Naive thymus-derived CD8-positive, alpha-beta T cell (primary cell): Measurements from ENCODE around the gene STK10. TPM values are rescaled to one million over a fixed set of nuclear protein-coding genes. Genes with fewer than 3 reads are reported as not detected.
A peak's percentile ranks its signal among the peaks of the same experiment; 100 is the strongest.

ENCODE experiments used
- ATAC-seq, 2 donors: fragments of 150-1000 bp; cut with Tn5 transposase in 1 of 2; sonication (Bioruptor Pico), chemical (Tn5 transposase) in 1 of 2; 1 replicate in 1 of 2; 2 replicates in 1 of 2; pipeline ENCODE4 v1.10.0; 2021; ENCODE audit warnings: mild to moderate bottlenecking in 2 of 2, moderate library complexity in 2 of 2
- POLR2A ChIA-PET: fragments of 350-600 bp; sonication (Branson Sonifier 250); formaldehyde crosslinking; loops from one replicate; lab custom pipeline; 2021; ENCODE audit warnings: antibody characterized with exemption; lab: Charles Lee
- DNase-seq, 10 donors: peaks; one replicate each; pipeline versions ENCODE4 v3.0.0 to v3.0.0-alpha.2; 2020 to 2022
- H3K27ac Mint-ChIP-seq, 10 donors: one replicate each; pipeline ENCODE4 v1.8.0; 2020 to 2022; ENCODE audit warnings: mild to moderate bottlenecking in 10 of 10, mixed read lengths in 10 of 10, moderate library complexity in 4 of 10, inconsistent platforms in 1 of 10
- H3K27me3 Mint-ChIP-seq, 5 donors: one replicate each; pipeline ENCODE4 v1.8.0; 2021 to 2022; ENCODE audit warnings: mixed read lengths in 5 of 5
- H3K36me3 Mint-ChIP-seq, 3 donors: one replicate each; pipeline ENCODE4 v1.8.0; 2020 to 2022; ENCODE audit warnings: mixed read lengths in 3 of 3, mild to moderate bottlenecking in 2 of 3, inconsistent platforms in 1 of 3
- H3K4me1 Mint-ChIP-seq, 4 donors: one replicate each; pipeline ENCODE4 v1.8.0; 2021 to 2022; ENCODE audit warnings: mixed read lengths in 4 of 4
- H3K4me3 Mint-ChIP-seq, 10 donors: one replicate each; pipeline ENCODE4 v1.8.0; 2020 to 2022; ENCODE audit warnings: mild to moderate bottlenecking in 10 of 10, mixed read lengths in 10 of 10, moderate library complexity in 6 of 10, inconsistent platforms in 1 of 10
- H3K9me3 Mint-ChIP-seq, 9 donors: one replicate each; pipeline ENCODE4 v1.8.0; 2020 to 2022; ENCODE audit warnings: mixed read lengths in 9 of 9, mild to moderate bottlenecking in 3 of 9, inconsistent platforms in 1 of 9, moderate library complexity in 1 of 9
- polyA plus RNA-seq, 3 donors: library from polyadenylated mRNA; unstranded; fragments of 300-500 nt; fragmentation: Illumina TruSeq; gene quantifications; one replicate each; pipeline ENCODE4 v1.2.3, GENCODE V29; 2021
- total RNA-seq, 8 experiments: library from RNA in 2 of 8; stranded (reverse) in 2 of 8; gene quantifications; one replicate each; pipeline ENCODE4 v1.2.3 and lab custom pipeline; 2021 to 2026

Gene STK10
- total and polyA plus RNA-seq, 5 experiments from 2014 or later = 44.6 to 360 (median 128) TPM

GRCh38 chr5:172147857-172148256, 40.2 kb downstream of the STK10 start:
- Mint-ChIP-seq H3K9me3 (no peaks in the 10 kb centered on the region), H3K27ac (peak overlapping the region; percentile 63 to 98 (median 84)), H3K36me3 (peaks cover 0 to 79% (median 9%) of the 10 kb centered on the region in 3 donors), H3K4me3 (peak overlapping the region in 3 of 10 donors; percentile 34 to 48 (median 39)), H3K27me3 (no peaks in the 10 kb centered on the region), H3K4me1 (peaks cover 39 to 97% (median 90%) of the 10 kb centered on the region in 4 donors)
- DNase-seq (no peak), ATAC-seq (no peak)
- POLR2A ChIA-PET = interaction anchor here (0.7 to 1.2 kb wide), 2 partner anchors 20 to 760 kb away, joined by 3 read pairs; no protein-coding TSS in a partner anchor

- POLR2A ChIA-PET = no interaction called here
- Mint-ChIP-seq H3K9me3 (no peaks in the 10 kb centered on the region), H3K36me3 (peaks cover 0 to 72% (median 9%) of the 10 kb centered on the region in 3 donors), H3K27ac (peak overlapping the region; percentile 56 to 98 (median 90)), H3K4me1 (peaks cover 41 to 97% (median 90%) of the 10 kb centered on the region in 4 donors), H3K4me3 (peak overlapping the region in 4 of 10 donors; percentile 9 to 64 (median 18)), H3K27me3 (no peaks in the 10 kb centered on the region)
- no peak for DNase-seq
- ATAC-seq = no peak
Observed at GRCh38 chr5:172146748-172147092, 41.3 kb downstream of the STK10 start.

DNA sequence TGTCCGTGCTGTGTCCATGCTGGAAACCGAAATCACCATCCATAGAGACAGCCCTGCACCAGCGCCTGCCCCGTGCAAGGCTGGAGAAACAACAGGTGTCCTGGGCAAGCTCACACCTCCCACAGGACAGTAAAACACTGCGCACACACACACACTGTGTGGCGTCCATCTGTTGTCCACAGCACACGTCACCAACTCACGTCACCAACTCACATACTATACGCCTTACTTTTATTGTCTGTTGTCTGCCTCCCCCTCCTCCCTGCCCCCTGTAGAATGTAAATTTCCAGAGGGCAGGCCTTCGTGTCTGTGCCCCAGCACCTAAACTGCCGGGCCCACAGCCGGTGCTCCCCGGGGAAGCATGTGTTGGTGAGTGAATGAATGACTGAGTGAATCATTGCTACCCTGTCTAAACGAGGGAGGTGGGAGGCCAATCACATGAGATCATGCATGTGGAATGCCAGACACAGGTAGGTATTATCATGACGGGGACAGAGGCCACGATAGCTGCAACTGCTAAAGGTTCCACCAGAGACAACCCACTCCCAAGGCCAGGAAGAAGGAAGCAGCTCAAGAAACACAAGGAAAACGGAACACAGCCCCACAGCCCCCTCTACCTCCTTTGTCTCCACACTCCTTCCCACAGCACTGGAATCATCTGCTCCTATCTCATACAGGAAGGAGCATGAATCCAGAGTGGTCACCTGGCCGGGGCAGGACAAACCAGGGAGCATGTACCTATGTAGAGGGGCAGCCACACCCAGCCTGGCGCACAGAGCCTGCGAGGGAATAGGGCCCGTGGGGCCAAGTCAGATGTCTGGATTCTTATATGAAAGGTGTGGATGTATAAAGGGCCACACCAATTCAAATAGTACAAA, 41.9 kb downstream of the STK10 start:
- Mint-ChIP-seq H3K27me3 (no peaks in the 10 kb centered on the region), H3K4me1 (peaks cover 42 to 96% (median 88%) of the 10 kb centered on the region in 4 donors), H3K4me3 (peak overlapping the region in 5 of 10 donors; percentile 2 to 37 (median 20)), H3K27ac (peak overlapping the region; percentile 61 to 98 (median 82)), H3K9me3 (no peaks in the 10 kb centered on the region), H3K36me3 (peaks cover 0 to 71% (median 7%) of the 10 kb centered on the region in 3 donors)
- ATAC-seq = no peak
- POLR2A ChIA-PET = interaction anchor here (1.1 kb wide), 1 partner anchor 28 kb away, joined by 3 read pairs; no protein-coding TSS in a partner anchor
- DNase-seq = no peak

DNA sequence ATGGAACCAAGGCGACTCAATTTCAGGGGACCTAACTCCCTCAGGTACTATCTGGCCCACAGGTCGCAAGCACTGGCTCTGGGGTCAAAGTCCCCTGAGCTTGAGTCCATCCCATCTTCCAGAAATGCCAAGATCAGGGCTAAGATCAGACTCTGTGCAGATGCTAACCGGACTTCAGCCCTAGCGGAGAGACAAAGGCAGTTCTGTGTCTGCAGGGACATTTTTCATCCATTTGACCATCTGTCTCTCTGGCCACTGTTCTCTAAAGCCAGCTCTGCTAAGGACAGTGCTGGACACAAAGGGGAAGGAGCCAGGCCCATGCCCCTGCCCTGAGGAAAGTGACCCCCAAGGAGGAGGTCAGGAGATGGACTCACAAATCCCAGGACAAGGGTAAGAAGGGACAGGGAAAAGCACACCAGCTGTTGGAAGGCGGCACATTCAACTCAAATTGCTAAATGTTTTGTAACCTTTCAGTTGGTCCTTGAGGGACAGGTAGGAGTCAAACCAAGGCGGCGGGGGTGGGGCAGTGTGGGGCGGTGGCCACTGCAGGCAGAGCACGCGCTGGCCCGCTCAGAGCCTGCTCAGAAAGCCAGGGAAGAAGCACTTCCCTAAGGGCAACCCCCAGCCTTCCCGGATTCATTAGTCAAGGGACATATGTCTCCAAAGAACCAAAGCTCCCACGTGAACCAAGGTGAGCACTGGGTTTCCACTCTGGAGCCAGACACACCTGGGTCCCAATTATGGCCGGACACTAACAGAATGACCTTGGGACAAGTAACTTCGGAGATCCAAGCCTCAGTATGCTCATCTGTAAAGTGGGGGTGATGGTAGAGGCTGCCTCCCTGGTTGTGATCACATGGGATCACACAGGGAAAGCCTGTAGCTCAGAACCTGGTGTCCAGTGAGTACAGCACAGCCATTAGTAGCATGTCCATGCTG, 42.8 kb downstream of the STK10 start:
- Mint-ChIP-seq H3K4me3 (peak overlapping the region in 5 of 10 donors; percentile 2 to 57 (median 23)), H3K36me3 (peaks cover 0 to 66% (median 5%) of the 10 kb centered on the region in 3 donors), H3K4me1 (peaks cover 38 to 94% (median 88%) of the 10 kb centered on the region in 4 donors), H3K27me3 (no peaks in the 10 kb centered on the region), H3K9me3 (no peaks in the 10 kb centered on the region), H3K27ac (peak overlapping the region in 9 of 10 donors; percentile 66 to 98 (median 89))
- POLR2A ChIA-PET = interaction anchor here (0.7 to 1.9 kb wide), 5 partner anchors 28 to 41 kb away, joined by 3 to 6 read pairs (median 3); no protein-coding TSS in a partner anchor
- ATAC-seq (no peak), DNase-seq (no peak)

DNA sequence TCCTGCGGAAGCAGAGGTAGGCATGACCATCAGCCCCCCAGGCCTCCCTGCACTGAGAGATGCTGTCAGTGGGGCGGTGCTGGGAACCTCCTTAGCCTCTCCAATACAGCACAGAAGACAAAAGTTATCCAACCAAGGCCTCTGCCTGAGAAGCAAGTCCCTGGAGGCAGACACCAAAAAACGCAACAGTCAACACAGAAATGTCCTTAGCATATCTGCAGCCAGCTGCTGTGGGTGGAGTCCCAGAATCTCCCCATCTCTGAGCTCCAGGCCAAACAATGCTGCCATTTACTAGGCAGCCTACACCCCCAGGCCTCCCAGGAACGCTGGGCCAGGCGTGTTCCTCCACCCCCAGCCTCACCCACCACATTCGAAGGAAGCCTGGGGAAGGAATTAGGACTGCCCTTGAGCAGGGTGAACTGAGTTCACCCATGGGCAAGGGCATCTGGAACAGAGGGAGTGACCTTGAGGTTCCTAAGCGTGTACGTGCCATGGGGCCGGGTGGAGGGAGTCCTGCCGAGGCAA, 43.7 kb downstream of the STK10 start:
- Mint-ChIP-seq H3K27ac (peak overlapping the region; percentile 66 to 91 (median 86)), H3K4me3 (peak overlapping the region in 6 of 10 donors; percentile 23 to 62 (median 44)), H3K27me3 (no peaks in the 10 kb centered on the region), H3K4me1 (peaks cover 47 to 97% (median 91%) of the 10 kb centered on the region in 4 donors), H3K9me3 (no peaks in the 10 kb centered on the region), H3K36me3 (peaks cover 0 to 65% (median 5%) of the 10 kb centered on the region in 3 donors)
- DNase-seq (no peak), ATAC-seq (no peak)
- POLR2A ChIA-PET = interaction anchor here (0.6 to 1.9 kb wide), 4 partner anchors 29 to 748 kb away, joined by 3 to 6 read pairs (median 6); no protein-coding TSS in a partner anchor

DNA sequence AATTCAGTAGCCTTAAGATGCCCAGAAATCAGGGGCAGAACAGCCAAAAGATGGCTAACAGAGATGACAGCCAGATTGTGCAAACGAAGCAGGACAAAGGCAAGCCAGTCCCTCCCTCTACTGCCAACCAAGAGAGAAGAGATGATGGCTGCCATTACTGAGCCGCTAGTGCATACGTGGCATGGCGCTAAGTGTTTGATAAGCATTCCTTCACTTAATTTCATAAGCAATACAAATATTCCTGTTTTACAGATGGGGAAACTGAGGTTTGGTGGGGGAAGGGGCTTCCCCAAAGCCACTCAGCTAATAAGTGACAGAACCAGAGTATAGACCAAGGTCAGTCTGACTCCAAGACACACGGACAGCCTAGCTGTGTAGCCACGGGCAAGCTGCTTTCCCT, 44.1 kb downstream of the STK10 start:
- no peak for ATAC-seq
- POLR2A ChIA-PET = interaction anchor here (0.6 to 1.9 kb wide), 4 partner anchors 30 to 748 kb away, joined by 3 to 6 read pairs (median 6); no protein-coding TSS in a partner anchor
- Mint-ChIP-seq H3K27ac (peak overlapping the region; percentile 66 to 91 (median 86)), H3K36me3 (peaks cover 0 to 64% (median 7%) of the 10 kb centered on the region in 3 donors), H3K4me1 (peaks cover 47 to 97% (median 91%) of the 10 kb centered on the region in 4 donors), H3K27me3 (no peaks in the 10 kb centered on the region), H3K9me3 (no peaks in the 10 kb centered on the region), H3K4me3 (peak overlapping the region in 6 of 10 donors; percentile 9 to 62 (median 39))
- DNase-seq = no peak

DNA sequence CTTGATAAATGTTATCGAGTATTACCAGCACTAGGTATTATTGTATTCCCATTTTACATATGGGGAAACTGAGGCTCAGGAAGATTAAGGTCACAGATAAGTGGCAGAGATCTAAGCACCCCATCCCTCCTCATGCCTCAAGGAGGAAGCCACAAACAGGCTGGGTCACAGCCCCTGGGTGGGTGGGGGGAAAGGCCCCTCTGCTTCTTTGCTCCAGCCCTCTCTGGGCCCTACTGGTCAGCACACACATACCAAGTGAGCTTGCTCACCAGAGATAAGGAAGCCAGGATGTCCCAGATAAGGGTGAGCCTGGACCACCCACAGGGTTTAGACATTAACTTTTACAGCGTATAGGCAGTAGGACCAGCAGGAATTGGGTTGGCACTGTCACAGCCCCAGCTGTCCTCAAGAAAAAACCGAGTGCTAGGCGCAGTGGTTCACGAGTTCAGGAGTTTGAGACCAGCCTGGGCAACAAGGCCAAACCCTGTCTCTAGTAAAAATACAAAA, 45.3 kb downstream of the STK10 start:
- Mint-ChIP-seq H3K36me3 (peaks cover 0 to 56% (median 7%) of the 10 kb centered on the region in 3 donors), H3K4me3 (peak overlapping the region in 4 of 10 donors; percentile 28 to 48 (median 37)), H3K27ac (peak overlapping the region; percentile 66 to 91 (median 86)), H3K27me3 (no peaks in the 10 kb centered on the region), H3K9me3 (no peaks in the 10 kb centered on the region), H3K4me1 (peaks cover 47 to 89% (median 84%) of the 10 kb centered on the region in 4 donors)
- DNase-seq (no peak), ATAC-seq (no peak)
- POLR2A ChIA-PET = interaction anchor here (0.5 to 1.2 kb wide), 3 partner anchors 9 to 40 kb away, joined by 3 read pairs; no protein-coding TSS in a partner anchor

DNA sequence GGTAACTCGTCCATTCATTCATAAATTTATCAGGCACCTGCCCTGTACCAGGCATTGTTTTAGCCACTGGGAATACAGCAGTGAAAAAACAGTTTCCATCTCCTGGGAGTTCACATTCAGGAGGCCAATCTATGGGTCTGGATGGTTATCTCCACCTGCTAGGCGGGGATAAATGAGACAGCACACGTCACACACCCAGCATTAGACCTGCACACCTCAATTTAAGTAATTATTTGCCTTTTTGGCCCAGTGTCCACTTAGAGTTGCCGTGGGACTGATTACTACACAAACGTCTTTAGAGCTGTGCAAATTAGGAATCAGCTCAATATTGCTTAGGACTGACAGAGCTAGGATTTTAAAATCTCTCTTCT, 46.1 kb downstream of the STK10 start:
- H3K27me3 Mint-ChIP-seq = no peaks in the 10 kb centered on the region

GRCh38 chr5:172140866-172141265, 47.2 kb downstream of the STK10 start:
- peaks cover 0 to 3% (median 0%) of the 10 kb centered on the region in 9 donors for H3K9me3 Mint-ChIP-seq
- POLR2A ChIA-PET = interaction anchor here (1.4 to 1.8 kb wide), 2 partner anchors 11 to 33 kb away, joined by 3 to 7 read pairs; no protein-coding TSS in a partner anchor
- H3K4me1 Mint-ChIP-seq = peaks cover 44 to 82% (median 73%) of the 10 kb centered on the region in 4 donors
- peak overlapping the region; percentile 43 to 91 (median 78) for H3K27ac Mint-ChIP-seq
- peak overlapping the region in 2 of 10 donors; percentile 22 to 34 for H3K4me3 Mint-ChIP-seq
- H3K27me3 Mint-ChIP-seq = no peaks in the 10 kb centered on the region
- peaks cover 0 to 46% (median 6%) of the 10 kb centered on the region in 3 donors for H3K36me3 Mint-ChIP-seq
- ATAC-seq = no peak
- no peak for DNase-seq

More for the DNA sequence above, 46.1 kb downstream of the STK10 start:
- Mint-ChIP-seq H3K36me3 (peaks cover 0 to 53% (median 9%) of the 10 kb centered on the region in 3 donors), H3K27ac (peak overlapping the region; percentile 66 to 91 (median 81)), H3K9me3 (peaks cover 0 to 3% (median 0%) of the 10 kb centered on the region in 9 donors), H3K4me3 (peak overlapping the region in 3 of 10 donors; percentile 8 to 58 (median 45)), H3K4me1 (peaks cover 49 to 86% (median 79%) of the 10 kb centered on the region in 4 donors)
- DNase-seq (no peak), ATAC-seq (no peak)
- POLR2A ChIA-PET = interaction anchor here (1.4 to 1.8 kb wide), 2 partner anchors 12 to 32 kb away, joined by 3 to 7 read pairs; no protein-coding TSS in a partner anchor

DNA sequence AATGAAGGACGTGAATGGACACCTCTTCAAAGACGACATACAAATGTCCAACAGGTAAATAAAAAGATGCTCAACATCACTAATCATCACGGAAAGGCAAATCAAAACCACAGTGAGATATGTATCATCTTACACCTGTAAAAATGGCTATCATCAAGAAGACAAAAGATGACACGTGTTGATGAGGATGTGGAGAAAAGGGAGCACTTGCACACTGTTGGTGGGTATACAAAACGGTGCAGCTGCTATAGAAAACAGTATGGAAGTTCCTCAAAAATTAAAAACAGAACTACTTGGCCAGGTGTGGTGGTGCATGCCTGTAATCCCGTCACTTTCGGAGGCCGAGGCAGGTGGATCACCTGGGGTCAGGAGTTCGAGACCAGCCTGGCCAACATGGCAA, 47.9 kb downstream of the STK10 start:
- no peak for ATAC-seq
- DNase-seq = no peak
- Mint-ChIP-seq H3K4me1 (peaks cover 44 to 82% (median 75%) of the 10 kb centered on the region in 4 donors), H3K4me3 (peak overlapping the region in 2 of 10 donors; percentile 14 to 30), H3K27me3 (no peaks in the 10 kb centered on the region), H3K27ac (peak overlapping the region in 8 of 10 donors; percentile 63 to 84 (median 73)), H3K9me3 (peaks cover 0 to 3% (median 0%) of the 10 kb centered on the region in 9 donors), H3K36me3 (peaks cover 0 to 50% (median 6%) of the 10 kb centered on the region in 3 donors)
- POLR2A ChIA-PET = interaction anchor here (1.0 kb wide), 1 partner anchor 32 kb away, joined by 6 read pairs; no protein-coding TSS in a partner anchor

GRCh38 chr5:172137046-172137445, 51.0 kb downstream of the STK10 start:
- POLR2A ChIA-PET = no interaction called here
- H3K27ac Mint-ChIP-seq = peak overlapping the region in 6 of 10 donors; percentile 19 to 77 (median 46)
- ATAC-seq = no peak
- no peaks in the 10 kb centered on the region for H3K27me3 Mint-ChIP-seq
- peaks cover 0 to 63% (median 11%) of the 10 kb centered on the region in 3 donors for H3K36me3 Mint-ChIP-seq
- H3K9me3 Mint-ChIP-seq = peaks cover 0 to 3% (median 0%) of the 10 kb centered on the region in 9 donors
- H3K4me1 Mint-ChIP-seq = peaks cover 43 to 81% (median 73%) of the 10 kb centered on the region in 4 donors
- H3K4me3 Mint-ChIP-seq = no peak overlapping the region
- DNase-seq = no peak
